Activated CD8-positive, alpha-beta T cell treated with anti-CD3 and anti-CD28 coated beads, Interleukin-2, amount 10 ng/mL, durations not matched to agents 7 days and 5 days (primary cell): ENCODE results near the gene MTRF1. TPM values are rescaled to one million over a fixed set of nuclear protein-coding genes. Genes with fewer than 3 reads are reported as not detected.

Experiments used
- ATAC-seq: fragments of 150-1000 bp; cut with Tn5 transposase; one replicate; pipeline ENCODE4 v1.10.0; 2021; ENCODE audit warnings: moderate library complexity
- CTCF ChIA-PET: fragments of 350-600 bp; sonication (Branson Sonifier 250); formaldehyde crosslinking; loops from one replicate; lab custom pipeline; 2021; ENCODE audit warnings: antibody characterized with exemption; lab: Charles Lee
- POLR2A ChIA-PET: fragments of 350-600 bp; sonication (Branson Sonifier 250); formaldehyde crosslinking; loops from one replicate; lab custom pipeline; 2021; ENCODE audit warnings: antibody characterized with exemption; lab: Charles Lee
- DNase-seq: peaks from one replicate; pipeline ENCODE4 v3.0.0-alpha.2; 2020
- H3K27ac Mint-ChIP-seq: one replicate; pipeline ENCODE4 v1.8.0; 2021; ENCODE audit warnings: mild to moderate bottlenecking, mixed read lengths
- H3K27me3 Mint-ChIP-seq: one replicate; pipeline ENCODE4 v1.8.0; 2021; ENCODE audit warnings: low read depth, mixed read lengths
- H3K36me3 Mint-ChIP-seq: one replicate; pipeline ENCODE4 v1.8.0; 2021; ENCODE audit warnings: low read depth, mixed read lengths
- H3K4me1 Mint-ChIP-seq: one replicate; pipeline ENCODE4 v1.8.0; 2021; ENCODE audit warnings: low read depth, mixed read lengths
- H3K4me3 Mint-ChIP-seq: one replicate; pipeline ENCODE4 v1.8.0; 2021; ENCODE audit warnings: mild to moderate bottlenecking, mixed read lengths
- H3K9me3 Mint-ChIP-seq: one replicate; pipeline ENCODE4 v1.8.0; 2022; ENCODE audit warnings: mixed read lengths; ENCODE audit not compliant: insufficient read depth
- total RNA-seq, 2 experiments: library from RNA; stranded (reverse); gene quantifications; one replicate each; pipeline ENCODE4 v1.2.3, GENCODE V29; 2021

MTRF1 gene
- total RNA-seq, 2 experiments from 2014 or later: 18.2 to 22.0 TPM

DNA sequence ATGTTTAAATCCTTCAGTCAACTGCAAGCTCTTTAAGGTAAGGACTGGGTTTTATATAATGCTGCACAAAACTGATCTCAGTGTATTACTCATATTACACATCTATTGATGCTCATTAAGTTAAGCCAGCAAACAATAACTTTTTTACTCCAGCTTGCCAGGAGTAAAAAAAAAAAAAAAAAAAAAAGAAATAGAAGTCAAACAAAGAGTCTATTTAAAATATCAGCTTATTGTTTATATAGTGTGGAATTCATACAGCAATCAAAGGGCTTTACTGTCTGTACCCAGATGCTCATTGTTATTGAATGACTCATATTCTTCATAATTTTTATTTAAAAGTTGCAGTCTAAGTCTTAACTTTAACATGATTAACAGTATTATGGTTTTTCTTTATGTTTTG, 47.2 kb downstream of the MTRF1 start:
- ATAC-seq: no peak
- Mint-ChIP-seq H3K9me3 (peaks cover 7% of the 10 kb centered on the region), H3K27me3 (no peaks in the 10 kb centered on the region), H3K27ac (no peak overlapping the region), H3K36me3 (peaks cover 16% of the 10 kb centered on the region), H3K4me3 (no peak overlapping the region), H3K4me1 (no peaks in the 10 kb centered on the region)
- no peak for DNase-seq
- CTCF ChIA-PET: interaction anchor here (1.1 kb wide), 1 partner anchor 10 kb away, joined by 4 read pairs; no protein-coding TSS in a partner anchor
- POLR2A ChIA-PET: no interaction called here

DNA sequence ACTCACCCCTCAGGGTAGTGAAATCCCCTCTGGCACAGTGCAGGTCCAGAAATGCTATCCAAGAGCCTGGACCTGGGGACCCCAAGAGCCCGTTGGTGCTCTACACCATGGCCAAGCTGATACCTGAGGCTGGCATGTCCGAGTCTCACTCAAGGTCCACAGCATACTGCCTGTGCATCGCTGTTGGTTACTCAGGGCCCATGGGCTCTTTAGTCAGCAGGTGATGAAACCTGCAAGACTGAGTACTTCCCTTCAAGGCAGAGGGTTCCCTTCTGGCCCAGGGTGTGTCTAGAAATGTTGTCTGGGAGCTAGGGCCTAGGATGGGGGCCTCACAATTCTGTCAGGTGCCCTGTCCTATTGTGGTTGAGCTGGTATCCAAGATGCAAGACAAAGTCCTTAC, 49.5 kb downstream of the MTRF1 start:
- ATAC-seq (no peak), DNase-seq (no peak)
- no peak overlapping the region for H3K4me3 Mint-ChIP-seq
- ChIA-PET POLR2A (no interaction called here), CTCF (no interaction called here)
- no peak overlapping the region for H3K27ac Mint-ChIP-seq
- peaks cover 10% of the 10 kb centered on the region for H3K36me3 Mint-ChIP-seq
- no peaks in the 10 kb centered on the region for H3K4me1 Mint-ChIP-seq
- H3K9me3 Mint-ChIP-seq: peaks cover 10% of the 10 kb centered on the region
- H3K27me3 Mint-ChIP-seq: no peaks in the 10 kb centered on the region

- Mint-ChIP-seq H3K27me3 (no peaks in the 10 kb centered on the region), H3K4me3 (no peak overlapping the region), H3K9me3 (peaks cover 10% of the 10 kb centered on the region), H3K27ac (no peak overlapping the region), H3K4me1 (no peaks in the 10 kb centered on the region), H3K36me3 (peaks cover 10% of the 10 kb centered on the region)
- DNase-seq: no peak
- no peak for ATAC-seq
- CTCF ChIA-PET: no interaction called here
- POLR2A ChIA-PET: no interaction called here
Observed at GRCh38 chr13:41213316-41213715, 50.1 kb downstream of the MTRF1 start.

DNA sequence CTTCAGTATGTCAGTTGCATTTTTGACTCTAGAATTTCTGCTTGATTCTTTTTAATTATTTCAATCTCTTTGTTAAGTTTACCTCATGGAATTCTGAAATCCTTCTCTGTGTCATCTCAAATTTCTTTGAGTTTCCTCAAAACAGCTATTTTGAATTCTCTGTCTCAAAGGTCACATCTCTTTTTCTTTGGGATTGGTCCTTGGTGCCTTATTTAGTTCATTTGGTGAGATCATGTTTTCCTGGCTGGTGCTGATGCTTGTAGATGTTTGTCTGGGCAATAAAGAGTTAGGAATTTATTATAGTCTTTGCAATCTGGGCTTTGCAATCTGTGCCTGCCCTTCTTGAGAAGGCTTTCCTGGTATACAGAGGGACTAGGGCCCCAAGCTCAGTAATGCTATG, 50.5 kb downstream of the MTRF1 start:
- peaks cover 10% of the 10 kb centered on the region for H3K36me3 Mint-ChIP-seq
- peaks cover 10% of the 10 kb centered on the region for H3K9me3 Mint-ChIP-seq
- ATAC-seq (no peak), DNase-seq (no peak)
- CTCF ChIA-PET: no interaction called here
- H3K4me3 Mint-ChIP-seq: no peak overlapping the region
- POLR2A ChIA-PET: no interaction called here
- H3K4me1 Mint-ChIP-seq: no peaks in the 10 kb centered on the region
- H3K27ac Mint-ChIP-seq: no peak overlapping the region
- H3K27me3 Mint-ChIP-seq: no peaks in the 10 kb centered on the region

DNA sequence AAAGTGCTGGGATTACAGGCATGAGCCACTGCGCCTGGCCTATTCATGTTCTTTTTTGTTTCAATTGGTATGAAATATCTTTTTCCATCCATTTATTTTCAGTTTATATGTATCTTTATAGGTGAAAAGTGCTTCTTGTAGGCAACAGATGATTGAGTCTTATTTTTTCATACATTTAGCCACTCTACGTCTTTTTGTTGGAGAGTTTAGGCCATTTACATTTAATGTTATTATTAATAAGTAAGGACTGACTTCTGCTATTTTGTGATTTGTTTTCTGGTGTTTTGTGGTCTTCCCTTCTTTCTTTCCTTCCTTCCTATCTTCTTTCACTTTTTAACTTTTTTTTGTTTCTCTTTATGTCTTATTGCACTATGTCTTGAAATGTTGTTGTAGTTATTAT, 52.3 kb downstream of the MTRF1 start:
- Mint-ChIP-seq H3K36me3 (peaks cover 6% of the 10 kb centered on the region), H3K9me3 (peaks cover 10% of the 10 kb centered on the region), H3K27me3 (peaks cover 3% of the 10 kb centered on the region), H3K4me3 (no peak overlapping the region), H3K4me1 (no peaks in the 10 kb centered on the region), H3K27ac (no peak overlapping the region)
- ChIA-PET CTCF (interaction anchor here (0.7 kb wide), 1 partner anchor 17 kb away, joined by 3 read pairs; no protein-coding TSS in a partner anchor), POLR2A (no interaction called here)
- no peak for ATAC-seq
- no peak for DNase-seq

GRCh38 chr13:41206467-41206866, 56.9 kb downstream of the MTRF1 start:
- peaks cover 3% of the 10 kb centered on the region for H3K27me3 Mint-ChIP-seq
- DNase-seq: no peak
- ATAC-seq: no peak
- no peak overlapping the region for H3K4me3 Mint-ChIP-seq
- H3K9me3 Mint-ChIP-seq: peaks cover 5% of the 10 kb centered on the region
- no peaks in the 10 kb centered on the region for H3K4me1 Mint-ChIP-seq
- POLR2A ChIA-PET: no interaction called here
- CTCF ChIA-PET: no interaction called here
- H3K36me3 Mint-ChIP-seq: peaks cover 3% of the 10 kb centered on the region
- H3K27ac Mint-ChIP-seq: no peak overlapping the region

DNA sequence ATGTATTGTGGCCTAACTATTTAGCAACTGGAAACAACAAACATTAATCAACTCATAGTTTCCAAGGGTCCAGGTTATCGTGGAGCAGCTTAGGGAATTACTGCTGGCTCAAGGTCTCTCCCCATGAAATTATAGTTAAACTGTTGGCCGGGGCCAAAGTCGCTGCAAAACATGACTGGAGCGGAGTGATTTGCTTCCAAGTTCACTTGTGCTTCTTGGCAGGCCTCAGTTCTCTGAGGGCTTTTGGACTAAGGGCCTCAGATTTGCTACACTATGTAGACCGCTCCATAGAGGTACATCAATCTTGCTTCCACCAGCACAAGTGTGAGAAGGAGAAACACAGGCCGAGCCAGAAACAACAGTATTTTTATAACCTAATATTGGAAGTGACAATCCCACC, 59.6 kb downstream of the MTRF1 start:
- no peak overlapping the region for H3K27ac Mint-ChIP-seq
- no peak overlapping the region for H3K4me3 Mint-ChIP-seq
- DNase-seq (no peak), ATAC-seq (no peak)
- H3K9me3 Mint-ChIP-seq: no peaks in the 10 kb centered on the region
- peaks cover 3% of the 10 kb centered on the region for H3K27me3 Mint-ChIP-seq
- ChIA-PET CTCF (interaction anchor here (1.1 kb wide), 1 partner anchor 19 kb away, joined by 3 read pairs; no protein-coding TSS in a partner anchor), POLR2A (no interaction called here)
- no peaks in the 10 kb centered on the region for H3K4me1 Mint-ChIP-seq
- H3K36me3 Mint-ChIP-seq: no peaks in the 10 kb centered on the region

DNA sequence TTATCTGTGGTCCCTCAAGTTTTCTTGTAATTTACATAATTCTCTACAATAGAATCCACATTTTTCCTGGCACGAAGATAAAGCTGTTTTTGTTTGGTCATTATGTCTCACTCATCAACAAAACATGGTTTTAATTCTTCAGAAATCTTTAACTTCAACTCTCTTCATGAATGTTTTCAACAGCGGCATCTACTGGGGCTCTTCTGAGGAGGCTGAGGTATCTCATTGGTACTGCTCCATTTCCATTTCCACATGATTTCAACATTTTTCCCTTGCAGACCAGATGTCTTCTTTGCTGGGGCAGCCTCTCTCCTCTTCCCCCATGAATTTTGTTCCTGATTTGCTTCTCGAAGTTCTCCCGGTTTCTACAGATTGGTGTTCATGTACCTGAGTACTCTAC, 63.2 kb downstream of the MTRF1 start:
- Mint-ChIP-seq H3K36me3 (no peaks in the 10 kb centered on the region), H3K27ac (no peak overlapping the region), H3K4me1 (peaks cover 7% of the 10 kb centered on the region), H3K27me3 (no peaks in the 10 kb centered on the region), H3K4me3 (no peak overlapping the region), H3K9me3 (no peaks in the 10 kb centered on the region)
- ATAC-seq (no peak), DNase-seq (no peak)
- ChIA-PET POLR2A (no interaction called here), CTCF (interaction anchor here (1.6 kb wide), 1 partner anchor 95 kb away, joined by 3 read pairs; no protein-coding TSS in a partner anchor)

DNA sequence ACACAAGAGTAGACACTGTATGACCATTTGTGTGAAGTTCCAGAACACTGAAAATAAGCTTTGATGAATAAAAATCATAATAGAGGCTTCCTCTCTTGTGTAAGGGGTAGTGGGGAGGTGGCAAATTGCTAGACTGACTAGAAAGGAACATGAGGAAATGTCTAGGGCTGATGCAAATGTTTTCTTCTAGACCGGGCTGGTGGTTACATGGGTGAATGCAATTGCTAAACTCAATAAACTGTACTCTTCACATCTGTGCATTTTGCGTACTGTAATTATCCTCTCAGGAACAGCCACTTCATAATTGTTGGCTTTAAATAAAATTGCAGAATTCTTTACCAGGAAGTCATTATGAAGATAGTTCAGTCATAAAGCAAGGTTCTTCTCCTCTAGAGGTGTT, 63.9 kb downstream of the MTRF1 start:
- no peak for DNase-seq
- Mint-ChIP-seq H3K9me3 (no peaks in the 10 kb centered on the region), H3K36me3 (no peaks in the 10 kb centered on the region), H3K27ac (no peak overlapping the region), H3K4me3 (no peak overlapping the region), H3K27me3 (no peaks in the 10 kb centered on the region), H3K4me1 (peaks cover 10% of the 10 kb centered on the region)
- ATAC-seq: no peak
- CTCF ChIA-PET: interaction anchor here (1.6 kb wide), 1 partner anchor 95 kb away, joined by 3 read pairs; no protein-coding TSS in a partner anchor
- POLR2A ChIA-PET: no interaction called here

GRCh38 chr13:41199079-41199478, 64.3 kb downstream of the MTRF1 start:
- Mint-ChIP-seq H3K27ac (no peak overlapping the region), H3K36me3 (peaks cover 3% of the 10 kb centered on the region), H3K4me3 (no peak overlapping the region), H3K9me3 (no peaks in the 10 kb centered on the region), H3K27me3 (no peaks in the 10 kb centered on the region), H3K4me1 (peaks cover 13% of the 10 kb centered on the region)
- CTCF ChIA-PET: interaction anchor here (0.5 to 1.6 kb wide), 3 partner anchors 94 to 145 kb away, joined by 3 to 7 read pairs (median 3); no protein-coding TSS in a partner anchor
- ATAC-seq (no peak), DNase-seq (no peak)
- POLR2A ChIA-PET: no interaction called here

DNA sequence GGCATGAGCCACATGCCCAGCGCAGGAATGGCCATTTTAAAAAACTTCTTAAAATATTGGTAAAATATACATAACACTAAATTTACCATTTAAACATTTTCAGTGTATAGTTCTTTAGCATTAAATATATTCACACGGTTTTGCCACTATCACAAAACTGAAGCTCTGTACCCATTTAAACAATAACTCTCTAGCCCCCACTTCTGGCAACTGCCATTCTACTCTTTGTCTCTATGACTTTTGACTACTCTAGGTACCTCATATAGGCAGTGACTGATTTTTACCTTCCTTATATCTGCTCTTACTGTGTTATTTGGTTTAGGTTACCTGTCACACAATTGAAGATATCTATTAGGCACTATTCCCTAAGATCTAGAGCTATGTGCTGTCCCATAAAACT, 66.8 kb downstream of the MTRF1 start:
- no peak overlapping the region for H3K27ac Mint-ChIP-seq
- no peak for DNase-seq
- no peak for ATAC-seq
- H3K4me3 Mint-ChIP-seq: no peak overlapping the region
- ChIA-PET CTCF (interaction anchor here (0.6 to 2.2 kb wide), 12 partner anchors 25 to 410 kb away, joined by 3 to 14 read pairs (median 4); no protein-coding TSS in a partner anchor), POLR2A (no interaction called here)
- peaks cover 7% of the 10 kb centered on the region for H3K9me3 Mint-ChIP-seq
- peaks cover 32% of the 10 kb centered on the region for H3K4me1 Mint-ChIP-seq
- H3K36me3 Mint-ChIP-seq: peaks cover 24% of the 10 kb centered on the region
- no peaks in the 10 kb centered on the region for H3K27me3 Mint-ChIP-seq

GRCh38 chr13:41196011-41196410, 67.4 kb downstream of the MTRF1 start:
- ChIA-PET POLR2A (no interaction called here), CTCF (interaction anchor here (0.6 to 2.2 kb wide), 11 partner anchors 11 to 222 kb away, joined by 3 to 14 read pairs (median 4); no protein-coding TSS in a partner anchor)
- DNase-seq (no peak), ATAC-seq (no peak)
- no peak overlapping the region for H3K27ac Mint-ChIP-seq
- peaks cover 7% of the 10 kb centered on the region for H3K9me3 Mint-ChIP-seq
- H3K4me3 Mint-ChIP-seq: no peak overlapping the region
- peaks cover 24% of the 10 kb centered on the region for H3K36me3 Mint-ChIP-seq
- H3K27me3 Mint-ChIP-seq: no peaks in the 10 kb centered on the region
- H3K4me1 Mint-ChIP-seq: peaks cover 32% of the 10 kb centered on the region
